Coronary artery (tissue), 2 donors: ENCODE results near the gene ADAMTSL5.

Experiments
- DNase-seq: peaks from one replicate; pipeline ENCODE4 v3.0.0-alpha.2; 2017; ENCODE audit warnings: low spot score
- H3K27ac ChIP-seq, 2 donors: fragments of 200-600 bp; sonication (generic); one replicate each; pipeline ENCODE4 v1.5.1; 2016 to 2019
- H3K4me3 ChIP-seq: fragments of 200-600 bp; sonication (generic); 2 replicates; pipeline ENCODE4 v1.5.1; 2016; ENCODE audit warnings: mild to moderate bottlenecking, moderate library complexity
- TF ChIP-seq, protein P1 (sequence below): fragments of 200-600 bp; sonication (generic); IDR thresholded peaks from one replicate; pipeline ENCODE4 v1.5.1; 2019; ENCODE audit warnings: antibody characterized with exemption

The ADAMTSL5 gene

GRCh38 chr19:1468821-1469254, 44.0 kb downstream of the ADAMTSL5 start:
- TF ChIP-seq, protein P1, sequence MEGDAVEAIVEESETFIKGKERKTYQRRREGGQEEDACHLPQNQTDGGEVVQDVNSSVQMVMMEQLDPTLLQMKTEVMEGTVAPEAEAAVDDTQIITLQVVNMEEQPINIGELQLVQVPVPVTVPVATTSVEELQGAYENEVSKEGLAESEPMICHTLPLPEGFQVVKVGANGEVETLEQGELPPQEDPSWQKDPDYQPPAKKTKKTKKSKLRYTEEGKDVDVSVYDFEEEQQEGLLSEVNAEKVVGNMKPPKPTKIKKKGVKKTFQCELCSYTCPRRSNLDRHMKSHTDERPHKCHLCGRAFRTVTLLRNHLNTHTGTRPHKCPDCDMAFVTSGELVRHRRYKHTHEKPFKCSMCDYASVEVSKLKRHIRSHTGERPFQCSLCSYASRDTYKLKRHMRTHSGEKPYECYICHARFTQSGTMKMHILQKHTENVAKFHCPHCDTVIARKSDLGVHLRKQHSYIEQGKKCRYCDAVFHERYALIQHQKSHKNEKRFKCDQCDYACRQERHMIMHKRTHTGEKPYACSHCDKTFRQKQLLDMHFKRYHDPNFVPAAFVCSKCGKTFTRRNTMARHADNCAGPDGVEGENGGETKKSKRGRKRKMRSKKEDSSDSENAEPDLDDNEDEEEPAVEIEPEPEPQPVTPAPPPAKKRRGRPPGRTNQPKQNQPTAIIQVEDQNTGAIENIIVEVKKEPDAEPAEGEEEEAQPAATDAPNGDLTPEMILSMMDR = no peak
- H3K4me3 ChIP-seq = peak overlapping the region; percentile 69
- H3K27ac ChIP-seq = no peak overlapping the region
- no peak for DNase-seq

DNA sequence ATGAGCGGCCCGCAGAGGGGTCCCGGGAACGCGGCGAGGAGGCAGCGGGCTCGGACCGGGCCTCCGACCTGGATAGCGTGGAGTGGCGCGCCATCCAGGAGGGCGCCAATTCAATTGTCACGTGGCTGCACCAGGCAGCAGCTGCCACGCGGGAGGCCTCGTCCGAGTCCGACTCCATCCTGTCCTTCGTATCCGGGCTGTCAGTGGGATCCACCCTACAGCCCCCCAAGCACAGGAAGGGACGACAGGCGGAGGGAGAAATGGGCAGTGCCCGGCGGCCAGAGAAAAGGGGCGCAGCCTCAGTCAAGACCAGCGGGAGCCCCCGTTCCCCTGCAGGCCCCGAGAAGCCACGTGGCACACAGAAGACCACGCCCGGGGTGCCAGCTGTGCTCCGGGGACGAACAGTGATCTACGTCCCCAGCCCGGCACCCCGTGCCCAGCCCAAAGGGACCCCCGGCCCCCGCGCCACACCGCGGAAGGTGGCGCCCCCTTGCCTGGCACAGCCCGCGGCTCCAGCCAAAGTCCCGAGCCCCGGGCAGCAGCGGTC, 44.5 kb downstream of the ADAMTSL5 start:
- H3K4me3 ChIP-seq = peak overlapping the region; percentile 69
- no peak for DNase-seq
- no peak overlapping the region for H3K27ac ChIP-seq
- TF ChIP-seq, protein P1 = no peak

GRCh38 chr19:1467490-1468273, 45.1 kb downstream of the ADAMTSL5 start:
- TF ChIP-seq, protein P1 = no peak
- DNase-seq = no peak
- peak overlapping the region; percentile 69 for H3K4me3 ChIP-seq
- no peak overlapping the region for H3K27ac ChIP-seq

DNA sequence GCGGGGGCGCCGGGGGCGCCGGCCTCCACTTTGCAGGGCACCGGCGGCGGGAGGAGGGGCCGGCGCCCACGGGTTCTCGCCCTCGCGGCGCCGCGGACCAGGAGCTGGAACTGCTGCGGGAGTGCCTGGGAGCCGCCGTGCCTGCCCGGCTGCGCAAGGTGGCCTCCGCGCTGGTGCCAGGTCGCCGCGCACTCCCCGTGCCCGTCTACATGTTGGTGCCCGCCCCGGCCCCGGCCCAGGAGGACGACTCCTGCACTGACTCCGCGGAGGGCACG, 45.7 kb downstream of the ADAMTSL5 start:
- no peak overlapping the region for H3K27ac ChIP-seq
- DNase-seq = no peak
- TF ChIP-seq, protein P1 = no peak
- peak overlapping the region; percentile 69 for H3K4me3 ChIP-seq

GRCh38 chr19:1466461-1467214, 46.2 kb downstream of the ADAMTSL5 start:
- TF ChIP-seq, protein P1 = no peak
- no peak for DNase-seq
- Histone ChIP-seq H3K4me3 (peak overlapping the region; percentile 69), H3K27ac (no peak overlapping the region)

GRCh38 chr19:1466018-1466460, 46.8 kb downstream of the ADAMTSL5 start:
- H3K27ac ChIP-seq = no peak overlapping the region
- DNase-seq = no peak
- TF ChIP-seq, protein P1 = peak; percentile 14
- no peak overlapping the region for H3K4me3 ChIP-seq
